Smooth muscle cell of the coronary artery (primary cell): ENCODE data around the gene ETV3. TPM values are rescaled to one million over a fixed set of nuclear protein-coding genes. Genes with fewer than 3 reads are reported as not detected.

Experiments
- total RNA-seq: library from RNA; depleted of rRNA; stranded (reverse); fragments of >200 nt; gene quantifications from 2 replicates; pipeline ENCODE4 v1.2.3, GENCODE V29; 2014; ENCODE audit warnings: low replicate concordance

ETV3 gene
- 11.0 and 13.5 TPM in 2 replicates for total RNA-seq

GRCh38 chr1:157138220-157139051 is at the start of gene ETV3:
TSS of gene ETV3 (minus strand) at chr1:157138395. CDS start at chr1:157136352, 2,043 bp downstream.

GRCh38 chr1:157099633-157100009 is 38.6 kb downstream of the ETV3 start, which contains the start of gene ETV3L:
TSS of gene ETV3L (minus strand) at chr1:157099808. CDS start at chr1:157099523, 285 bp downstream.

Other genes with a start within 250 kb of the ETV3 start
- 1.8 and 6.8 TPM in 2 replicates for gene PEAR1, start 244.7 kb downstream of the ETV3 start, total RNA-seq
- 0.08 TPM in 1 of 2 replicates, not detected in the other for gene LRRC71, start 217.8 kb downstream of the ETV3 start, total RNA-seq
- 19.8 and 24.9 TPM in 2 replicates for gene ARHGEF11, start 92.7 kb downstream of the ETV3 start, total RNA-seq
- gene ETV3L, start 38.6 kb downstream of the ETV3 start, total RNA-seq = not detected in 2 replicates